H1 (cell line): ENCODE data around the gene CST7. TPM values are rescaled to one million over a fixed set of nuclear protein-coding genes. Genes with fewer than 3 reads are reported as not detected.

ENCODE experiments used
- CTCF ChIA-PET: fragments of 300-600 bp; sonication (Branson Sonifier 250); formaldehyde crosslinking; loops from one replicate; lab custom pipeline; 2021; ENCODE audit not compliant: partially characterized antibody; lab: Charles Lee
- POLR2A ChIA-PET: fragments of 300-600 bp; sonication (Branson Sonifier 250); formaldehyde crosslinking; loops from one replicate; lab custom pipeline; 2021; ENCODE audit warnings: inconsistent platforms; ENCODE audit not compliant: partially characterized antibody; lab: Charles Lee
- DNase-seq, 2 experiments: peaks; one replicate each; pipeline versions ENCODE4 v3.0.0 to v3.0.0-alpha.2; 2010 to 2022; ENCODE audit warnings: low spot score in 2 of 2, low read depth in 1 of 2, mixed read lengths in 1 of 2
- FAIRE-seq: peaks from 2 replicates; lab custom pipeline; 2011; peaks lifted over from hg19 to GRCh38; lab: Jason Lieb, UNC
- H2AFZ ChIP-seq: 2 replicates; pipeline ENCODE4 v1.8.1; 2012; ENCODE audit warnings: low read length, inconsistent platforms
- H2AK5ac ChIP-seq: 2 replicates; pipeline ENCODE4 v1.6.1; 2013; ENCODE audit warnings: low read depth, low read length
- H2BK120ac ChIP-seq: replicated peaks from 2 replicates; pipeline ENCODE3; 2013; ENCODE audit warnings: low read depth, low read length, inconsistent platforms
- H2BK12ac ChIP-seq: 2 replicates; pipeline ENCODE4 v1.6.1; 2013; ENCODE audit warnings: low read depth, low read length
- H2BK15ac ChIP-seq: 2 replicates; pipeline ENCODE4 v1.6.1; 2013; ENCODE audit warnings: low read length
- H2BK20ac ChIP-seq: 2 replicates; pipeline ENCODE4 v1.6.1; 2013; ENCODE audit warnings: low read length
- H2BK5ac ChIP-seq: 2 replicates; pipeline ENCODE4 v1.6.1; 2013; ENCODE audit warnings: low read depth, low read length
- H3K14ac ChIP-seq: 2 replicates; pipeline ENCODE4 v1.6.1; 2013; ENCODE audit warnings: inconsistent platforms; ENCODE audit not compliant: insufficient read length
- H3K18ac ChIP-seq: 2 replicates; pipeline ENCODE4 v1.6.1; 2013; ENCODE audit warnings: low read length; ENCODE audit errors: extremely low read depth
- H3K23ac ChIP-seq: 2 replicates; pipeline ENCODE4 v1.6.1; 2013; ENCODE audit warnings: inconsistent platforms; ENCODE audit not compliant: insufficient read length
- H3K23me2 ChIP-seq: 2 replicates; pipeline ENCODE4 v1.6.1; 2013; ENCODE audit warnings: low read depth, low read length
- H3K27ac ChIP-seq: 2 replicates; pipeline ENCODE4 v1.6.1; 2011; ENCODE audit warnings: low read depth, low read length, inconsistent platforms
- H3K27me3 ChIP-seq, 4 experiments: replicated peaks in 1 of 4; 1 replicate in 1 of 4; 2 replicates in 3 of 4; pipeline versions ENCODE4 v1.6.1 to v1.8.1; 2011 to 2013; ENCODE audit warnings: low read length in 3 of 4, mild to moderate bottlenecking in 3 of 4, inconsistent platforms in 2 of 4, mixed read lengths in 2 of 4, moderate library complexity in 1 of 4; ENCODE audit not compliant: control insufficient read depth in 3 of 4, insufficient read depth in 3 of 4; ENCODE audit errors: extremely low read depth in 1 of 4
- H3K36me3 ChIP-seq, 4 experiments: 2 replicates each; pipeline versions ENCODE4 v1.6.1 to v1.8.1; 2011 to 2013; ENCODE audit warnings: mild to moderate bottlenecking in 4 of 4, low read length in 3 of 4, moderate library complexity in 2 of 4, control low read depth in 1 of 4, inconsistent platforms in 1 of 4; ENCODE audit not compliant: insufficient read depth in 4 of 4, control insufficient read depth in 2 of 4
- H3K4ac ChIP-seq: replicated peaks from 2 replicates; pipeline ENCODE3; 2013; ENCODE audit warnings: low read length, low read depth, mixed read lengths, inconsistent platforms; ENCODE audit not compliant: insufficient read length
- H3K4me1 ChIP-seq, 4 experiments: replicated peaks in 1 of 4; 1 replicate in 1 of 4; 2 replicates in 3 of 4; pipeline versions ENCODE4 v1.6.1 to v1.8.1; 2011 to 2013; ENCODE audit warnings: low read length in 3 of 4, inconsistent platforms in 2 of 4, mixed read lengths in 1 of 4; ENCODE audit not compliant: insufficient read depth in 4 of 4, control insufficient read depth in 3 of 4
- H3K4me2 ChIP-seq, 2 experiments: 2 replicates each; pipeline versions ENCODE4 v1.6.1 to v1.8.1; 2011 to 2013; ENCODE audit warnings: low read depth in 2 of 2, low read length in 2 of 2, control low read depth in 1 of 2, inconsistent platforms in 1 of 2, mild to moderate bottlenecking in 1 of 2; ENCODE audit not compliant: insufficient read depth in 1 of 2
- H3K4me3 ChIP-seq, 4 experiments: fragments of 200-600, 300-600 bp in 1 of 4; sonication (generic), shearing (Covaris generic), sonication (Bioruptor Twin) in 1 of 4; 2 replicates each; pipeline versions ENCODE4 v1.5.1 to v1.8.1; 2011 to 2016; ENCODE audit warnings: low read length in 4 of 4, low read depth in 3 of 4, control low read depth in 2 of 4, inconsistent platforms in 2 of 4, mild to moderate bottlenecking in 2 of 4, mixed read lengths in 1 of 4, moderate library complexity in 1 of 4; ENCODE audit not compliant: insufficient read depth in 2 of 4; ENCODE audit errors: extremely low read depth in 1 of 4
- H3K56ac ChIP-seq: replicated peaks from 2 replicates; pipeline ENCODE3; 2013; ENCODE audit warnings: low read depth, mild to moderate bottlenecking, mixed read lengths, low read length, inconsistent platforms; ENCODE audit not compliant: insufficient read length
- H3K79me1 ChIP-seq: 2 replicates; pipeline ENCODE4 v1.6.1; 2013; ENCODE audit warnings: low read depth, low read length, control low read depth
- H3K79me2 ChIP-seq, 2 experiments: 2 replicates each; pipeline versions ENCODE4 v1.6.1 to v1.8.1; 2012 to 2013; ENCODE audit warnings: low read length in 2 of 2, mild to moderate bottlenecking in 2 of 2, inconsistent platforms in 1 of 2; ENCODE audit not compliant: insufficient read depth in 2 of 2, control insufficient read depth in 1 of 2
- H3K9ac ChIP-seq, 4 experiments: replicated peaks in 1 of 4; 1 replicate in 1 of 4; 2 replicates in 3 of 4; pipeline versions ENCODE4 v1.6.1 to v1.8.1; 2011 to 2013; ENCODE audit warnings: low read depth in 3 of 4, low read length in 3 of 4, control low read depth in 2 of 4, mild to moderate bottlenecking in 2 of 4, moderate library complexity in 2 of 4, inconsistent platforms in 1 of 4; ENCODE audit errors: extremely low read depth in 1 of 4
- H3K9me3 ChIP-seq, 2 experiments: 2 replicates each; pipeline versions ENCODE4 v1.6.1 to v1.8.1; 2012 to 2013; ENCODE audit warnings: mild to moderate bottlenecking in 2 of 2, moderate library complexity in 2 of 2, control low read depth in 1 of 2, inconsistent platforms in 1 of 2, low read depth in 1 of 2, low read length in 1 of 2, mixed read lengths in 1 of 2; ENCODE audit not compliant: insufficient read depth in 2 of 2
- H4K20me1 ChIP-seq, 2 experiments: replicated peaks in 1 of 2; 2 replicates each; pipeline versions ENCODE3 to v1.8.1; 2011 to 2013; ENCODE audit warnings: inconsistent platforms in 2 of 2, low read length in 2 of 2, mild to moderate bottlenecking in 1 of 2; ENCODE audit not compliant: insufficient read depth in 2 of 2, control insufficient read depth in 1 of 2
- H4K5ac ChIP-seq: 2 replicates; pipeline ENCODE4 v1.6.1; 2013; ENCODE audit warnings: low read length, low read depth, mixed read lengths, inconsistent platforms; ENCODE audit not compliant: insufficient read length
- H4K8ac ChIP-seq: 2 replicates; pipeline ENCODE4 v1.8.0; 2013; ENCODE audit warnings: mild to moderate bottlenecking, moderate library complexity, low read length, inconsistent platforms; ENCODE audit not compliant: insufficient read depth; ENCODE audit errors: extremely low read depth
- H4K91ac ChIP-seq: replicated peaks from 2 replicates; pipeline ENCODE3; 2013; ENCODE audit warnings: low read length, mixed read lengths, inconsistent platforms; ENCODE audit not compliant: insufficient read length
- EGR1 ChIP-seq: IDR thresholded peaks from 2 replicates; pipeline ENCODE4 v1.6.1; 2011; ENCODE audit warnings: low read depth, low read length, borderline replicate concordance
- POU5F1 ChIP-seq: IDR thresholded peaks from 2 replicates; pipeline ENCODE4 v1.6.1; 2011; ENCODE audit warnings: low read depth, mild to moderate bottlenecking, low read length, moderate library complexity
- RAD21 ChIP-seq, 2 experiments: IDR thresholded peaks in 1 of 2; conservative IDR thresholded peaks in 1 of 2; 2 replicates each; pipeline ENCODE4 v1.6.1; 2011; ENCODE audit warnings: low read depth in 2 of 2, low read length in 2 of 2, improper control_type of control experiment in 1 of 2, inconsistent platforms in 1 of 2, mild to moderate bottlenecking in 1 of 2, moderate library complexity in 1 of 2
- RFX5 ChIP-seq: IDR thresholded peaks from 2 replicates; pipeline ENCODE4 v1.6.1; 2011; ENCODE audit warnings: low read depth, low read length, improper control_type of control experiment, borderline replicate concordance
- whole genome bisulfite sequencing, 2 experiments: shearing (Covaris generic) in 1 of 2; methylation state at CpG; one replicate each; pipeline versions ENCODE4 v1.1.6 to v1.1.7; 2013 to 2015; ENCODE audit warnings: low lambda C conversion rate in 2 of 2, mixed read lengths in 2 of 2, inconsistent platforms in 1 of 2, low coverage in 1 of 2, missing lambda C conversion rate in 1 of 2; ENCODE audit not compliant: insufficient replicate concordance in 2 of 2, insufficient coverage in 1 of 2, insufficient read length in 1 of 2; ENCODE audit errors: extremely low coverage in 1 of 2, missing lambda C conversion rate in 1 of 2; 5-methylcytosine and 5-hydroxymethylcytosine counted together
- polyA plus RNA-seq, 7 experiments: library from polyadenylated mRNA; depleted of rRNA in 3 of 7; stranded (reverse) in 5 of 7; unstranded in 2 of 7; fragments of >200 nt in 5 of 7; fragments of 200-250 nt in 2 of 7; gene quantifications; 1 replicate in 5 of 7; 2 replicates in 1 of 7; 4 replicates in 1 of 7; pipeline versions ENCODE4 v1.2.1 to v1.2.3, GENCODE V29; 2011 to 2013; ENCODE audit warnings: missing spikeins in 2 of 7, mixed read lengths in 2 of 7
- total RNA-seq: library from RNA; stranded (reverse); fragmentation: NEBNext Ultra II Directional; extraction: Animal tissue kit (Norgen Biotek cat#: 25700); gene quantifications from 2 replicates; pipeline ENCODE4 v1.2.1, GENCODE V29; 2021

The CST7 gene
- total and polyA plus RNA-seq, 2 of the 8 experiments (the other 6 are each of a cell fraction or from before 2014, with no cell fraction given), result not detected

DNA sequence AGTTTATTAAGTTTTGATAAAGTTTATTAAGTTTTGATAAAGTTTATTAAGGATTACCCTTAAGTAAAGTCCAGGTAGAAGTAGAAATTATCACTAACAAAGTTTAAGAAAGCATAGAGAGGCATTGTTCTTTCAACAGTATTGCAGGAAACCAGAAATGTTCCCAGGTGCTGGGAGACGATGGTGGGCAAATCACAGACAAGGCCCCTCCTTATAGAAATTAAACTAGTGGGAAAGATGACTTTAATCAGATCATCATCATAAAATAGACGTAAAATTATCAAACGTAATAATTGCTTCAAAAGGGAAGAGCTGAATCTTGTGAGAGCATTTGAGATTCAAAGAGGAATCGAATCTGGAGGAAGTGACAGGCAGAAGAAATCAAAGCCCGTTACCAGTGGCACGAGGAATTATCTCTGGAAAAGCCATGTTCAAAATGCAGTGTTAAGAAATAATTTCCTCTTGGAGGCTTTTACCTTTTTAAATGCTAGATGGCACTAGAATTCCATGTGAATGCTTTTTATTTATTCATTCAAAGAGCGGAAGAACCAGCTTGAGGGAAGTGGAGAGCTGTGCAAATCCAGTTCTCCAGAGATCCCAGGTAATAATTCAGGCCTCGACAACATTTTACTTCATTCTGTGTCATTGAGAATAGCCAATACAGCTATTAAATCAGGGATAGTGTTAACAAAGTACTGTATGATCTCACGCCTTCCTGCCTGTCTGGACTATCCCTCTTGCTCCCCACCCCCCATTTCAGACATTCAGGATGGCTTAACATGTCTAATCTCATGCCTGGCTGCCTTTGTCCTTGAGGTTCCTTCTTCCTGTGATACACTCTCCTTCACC is 44.5 kb downstream of the CST7 start:
- Histone ChIP-seq H2AFZ (peak overlapping the region; percentile 85; the same call in 1 of the 2 replicates), H2BK20ac (no peak overlapping the region), H3K18ac (no peak overlapping the region), H4K5ac (no peak overlapping the region), H3K79me1 (peaks cover 3% of the 10 kb centered on the region; the same call in 1 of the 2 replicates), H3K56ac (no peak overlapping the region), H3K9ac (0 out of 7 replicates have a peak overlapping the region, but pooled peaks of 1 of the 4 experiments have one; percentile 75), H3K4me2 (peak overlapping the region; percentile 72 to 82; a peak in 2 of 4 replicates), H2BK120ac (no peak overlapping the region), H3K4me1 (peaks cover 0 to 7% (median 0%) of the 10 kb centered on the region in 4 experiments; a peak in 1 of 7 replicates), H3K79me2 (peaks cover 3 to 34% of the 10 kb centered on the region in 2 experiments), H3K23ac (no peak overlapping the region), H3K27ac (no peak overlapping the region), H4K8ac (no peak overlapping the region), H3K36me3 (no peaks in the 10 kb centered on the region), H3K9me3 (no peaks in the 10 kb centered on the region), H2BK15ac (no peak overlapping the region), H2BK12ac (no peak overlapping the region), H2AK5ac (no peak overlapping the region), H3K14ac (no peak overlapping the region), H3K4ac (no peak overlapping the region), H3K23me2 (peaks cover 3% of the 10 kb centered on the region), H3K27me3 (no peaks in the 10 kb centered on the region; a peak in 1 of 7 replicates), H4K20me1 (peaks cover 0 to 4% of the 10 kb centered on the region in 2 experiments), H4K91ac (no peak overlapping the region), H3K4me3 (peak overlapping the region; percentile 75 to 86 (median 84); a peak in 6 of 8 replicates), H2BK5ac (no peak overlapping the region)
- DNase-seq (peak in 1 of 2 experiments; percentile 20), FAIRE-seq (no peak)
- 84% methylated on average over 9 of the region's 9 CpGs; no CpG with 5 or more reads in 1 of the 2 experiments for WGBS, 2 experiments
- ChIA-PET CTCF (interaction anchor here (0.9 to 4.0 kb wide), 14 partner anchors 10 to 296 kb away, joined by 3 to 121 read pairs (median 4); partner anchors contain the start of gene ACSS1), POLR2A (interaction anchor here (0.6 to 1.9 kb wide), 3 partner anchors 60 to 253 kb away, joined by 3 to 8 read pairs (median 3); no protein-coding TSS in a partner anchor)
- TF ChIP-seq RFX5 (no peak), POU5F1 (no peak), RAD21 (IDR thresholded peaks at IDR 0.05 in 1 of 2, conservative IDR thresholded peaks at IDR 0.05 in 1 of 2; ENCODE audit: low read depth in 2 of 2, low read length in 2 of 2) (peak in 1 of 2 experiments; percentile 11; a peak in 1 of 4 replicates), EGR1 (no peak)
